ENCODE measurements around the gene VPS13A.

GRCh38 chr9:77462066-77462465 is 284.7 kb downstream of the VPS13A start:
- TF ChIP-seq CTCF (IDR thresholded peaks at IDR 0.05; ENCODE audit: low read length) (no peak), EZH2 (IDR thresholded peaks at IDR 0.05; ENCODE audit: borderline replicate concordance, low read length) (no peak)

Data from OCI-LY1 (cell line).